GM19395 (cell line): ENCODE data around the gene FGF8.

Source experiments
- ATAC-seq: cut with Tn5 transposase; IDR thresholded peaks from one replicate; pipeline ENCODE4 v1.9.1; 2021; ENCODE audit warnings: mild to moderate bottlenecking, moderate library complexity; ENCODE audit not compliant: unreplicated experiment

FGF8 gene

DNA sequence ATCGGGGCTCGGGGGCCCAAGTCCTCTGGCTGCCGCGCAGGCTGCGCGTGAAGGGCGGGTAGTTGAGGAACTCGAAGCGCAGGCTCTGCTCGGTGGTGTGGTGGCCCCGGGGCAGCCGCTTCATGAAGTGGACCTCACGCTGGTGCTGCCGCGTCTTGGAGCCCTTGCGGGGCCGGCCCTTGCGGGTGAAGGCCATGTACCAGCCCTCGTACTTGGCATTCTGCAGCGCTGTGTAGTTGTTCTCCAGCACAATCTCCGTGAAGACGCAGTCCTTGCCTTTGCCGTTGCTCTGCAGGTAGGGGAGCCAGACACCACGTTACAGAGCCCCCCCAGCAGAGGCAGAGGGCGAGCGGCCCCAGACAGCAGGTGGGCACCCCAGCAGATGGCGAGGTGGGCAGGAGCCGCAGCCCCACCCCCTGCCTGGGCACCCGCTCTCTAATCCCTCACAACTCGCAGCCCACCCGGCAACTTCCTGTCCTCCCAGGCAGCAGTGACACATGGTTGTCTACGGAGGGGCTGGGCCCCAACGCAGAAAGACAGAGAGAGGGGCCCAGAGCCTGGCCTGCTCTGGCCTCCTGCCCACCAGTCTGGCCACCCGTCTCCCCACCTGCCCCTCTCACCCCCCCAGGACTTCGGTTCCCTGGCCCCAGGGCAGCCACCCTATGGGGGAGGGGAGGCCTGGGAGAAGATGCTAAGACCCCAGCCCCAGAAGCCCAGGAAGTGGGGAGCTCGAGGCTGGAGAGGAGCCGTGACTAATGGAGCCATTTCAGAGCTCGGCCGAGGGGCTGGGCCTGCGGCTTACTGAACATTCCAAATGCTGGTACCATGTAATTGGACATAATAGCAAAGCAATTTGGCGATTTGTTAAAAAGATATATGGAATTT, 5.3 kb downstream of the FGF8 start:
- no peak for ATAC-seq

DNA sequence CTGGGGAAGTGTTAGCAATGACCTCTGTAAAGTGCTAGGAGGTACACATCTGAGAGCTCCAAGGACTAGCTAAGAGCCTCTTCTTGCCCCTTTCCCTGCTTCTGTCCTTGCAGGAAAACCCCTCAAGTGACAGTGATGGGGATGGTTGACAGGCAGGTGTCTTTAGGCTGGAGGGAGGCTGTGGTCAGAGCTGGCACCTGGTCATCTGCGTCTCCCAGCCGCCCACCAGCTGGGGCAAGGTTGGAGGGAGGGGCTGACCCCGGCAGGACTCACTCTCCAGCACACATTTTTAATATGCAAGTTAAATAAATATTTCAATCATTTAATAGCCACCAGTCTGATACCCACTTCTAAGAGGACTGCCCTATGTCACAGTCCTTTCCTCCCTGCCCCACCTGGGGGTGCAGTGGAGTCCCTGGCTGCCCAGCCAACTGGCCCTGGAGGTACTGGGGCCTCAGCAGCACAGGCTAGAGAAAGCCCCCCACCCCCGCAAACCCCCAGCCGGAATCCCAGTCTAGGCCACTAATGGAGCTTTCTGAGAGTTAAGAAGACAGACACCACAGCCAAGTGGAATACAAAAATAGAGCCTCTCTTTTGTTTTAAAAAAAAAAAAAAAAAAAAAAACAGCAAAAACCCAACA, 6.3 kb downstream of the FGF8 start:
- ATAC-seq: no peak

DNA sequence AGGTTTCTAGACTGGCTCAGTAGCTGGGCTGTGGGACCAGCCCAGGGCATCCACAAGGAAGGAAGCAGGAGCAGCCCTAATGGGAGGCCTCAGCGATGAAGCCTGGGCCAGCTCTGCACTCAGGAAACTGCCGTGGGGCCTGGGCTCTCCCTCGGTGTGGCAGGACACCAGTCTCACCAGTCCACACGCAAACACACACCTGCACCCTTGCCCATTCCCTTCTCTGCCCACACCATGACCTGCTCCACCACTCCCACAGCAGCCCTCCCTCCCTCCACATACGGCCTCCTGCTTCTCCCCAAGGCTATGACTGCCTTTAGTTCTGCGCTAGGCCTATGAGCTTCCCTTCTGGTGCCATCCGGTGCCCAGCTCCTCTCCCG, 7.1 kb downstream of the FGF8 start:
- ATAC-seq: no peak

- ATAC-seq: no peak
These were observed 7.7 kb downstream of the FGF8 start for GRCh38 chr10:101767966-101768790.

- no peak for ATAC-seq
These were observed 8.3 kb downstream of the FGF8 start for GRCh38 chr10:101767600-101767945.

- ATAC-seq: no peak
These were observed 8.9 kb downstream of the FGF8 start for GRCh38 chr10:101766753-101767599.

GRCh38 chr10:101766306-101766705, 9.6 kb downstream of the FGF8 start:
- ATAC-seq: no peak

- no peak for ATAC-seq
These were observed 12.6 kb downstream of the FGF8 start for GRCh38 chr10:101763141-101763846.

DNA sequence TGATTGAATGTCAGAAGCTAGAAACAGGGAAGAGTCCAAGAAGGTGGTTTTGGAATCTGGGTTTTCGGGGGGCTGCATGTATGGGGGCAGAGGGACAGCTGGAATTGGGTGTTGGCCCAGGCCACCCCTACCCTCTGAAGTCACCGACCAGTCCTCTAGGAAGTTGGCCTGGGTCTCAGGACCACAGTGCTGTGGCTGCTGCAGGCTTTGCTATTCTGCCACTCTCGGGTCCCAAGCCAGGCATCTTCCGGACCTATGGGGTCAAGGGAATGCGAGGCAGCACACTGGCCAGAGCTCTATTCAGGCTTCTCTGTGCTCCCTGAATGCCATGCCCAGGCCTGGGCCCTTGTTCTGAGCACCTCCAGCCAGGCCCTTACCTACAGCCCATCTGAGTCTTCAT, 13.2 kb downstream of the FGF8 start:
- ATAC-seq: no peak

DNA sequence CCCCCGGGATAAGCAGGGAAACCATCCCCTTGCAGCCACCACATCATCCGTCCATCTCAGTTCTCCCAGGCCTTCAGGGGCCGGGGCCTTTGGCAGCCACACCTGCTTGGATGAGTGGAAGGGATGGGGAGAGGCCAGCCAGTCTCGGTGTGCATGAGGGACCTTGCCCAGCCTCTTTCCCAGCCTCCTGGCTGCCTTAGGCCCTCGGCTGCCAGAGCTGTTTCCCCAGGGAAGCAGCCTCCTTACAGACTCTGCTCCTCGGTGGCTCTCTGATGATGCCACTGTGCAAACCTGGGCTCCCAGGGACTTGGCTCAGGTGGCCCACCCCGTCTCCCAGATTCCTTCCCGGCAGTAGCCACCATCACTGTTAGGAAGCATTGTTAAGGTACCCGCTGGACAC, 14.7 kb downstream of the FGF8 start:
- no peak for ATAC-seq

GRCh38 chr10:101760510-101760909, 15.4 kb downstream of the FGF8 start:
- ATAC-seq: no peak

DNA sequence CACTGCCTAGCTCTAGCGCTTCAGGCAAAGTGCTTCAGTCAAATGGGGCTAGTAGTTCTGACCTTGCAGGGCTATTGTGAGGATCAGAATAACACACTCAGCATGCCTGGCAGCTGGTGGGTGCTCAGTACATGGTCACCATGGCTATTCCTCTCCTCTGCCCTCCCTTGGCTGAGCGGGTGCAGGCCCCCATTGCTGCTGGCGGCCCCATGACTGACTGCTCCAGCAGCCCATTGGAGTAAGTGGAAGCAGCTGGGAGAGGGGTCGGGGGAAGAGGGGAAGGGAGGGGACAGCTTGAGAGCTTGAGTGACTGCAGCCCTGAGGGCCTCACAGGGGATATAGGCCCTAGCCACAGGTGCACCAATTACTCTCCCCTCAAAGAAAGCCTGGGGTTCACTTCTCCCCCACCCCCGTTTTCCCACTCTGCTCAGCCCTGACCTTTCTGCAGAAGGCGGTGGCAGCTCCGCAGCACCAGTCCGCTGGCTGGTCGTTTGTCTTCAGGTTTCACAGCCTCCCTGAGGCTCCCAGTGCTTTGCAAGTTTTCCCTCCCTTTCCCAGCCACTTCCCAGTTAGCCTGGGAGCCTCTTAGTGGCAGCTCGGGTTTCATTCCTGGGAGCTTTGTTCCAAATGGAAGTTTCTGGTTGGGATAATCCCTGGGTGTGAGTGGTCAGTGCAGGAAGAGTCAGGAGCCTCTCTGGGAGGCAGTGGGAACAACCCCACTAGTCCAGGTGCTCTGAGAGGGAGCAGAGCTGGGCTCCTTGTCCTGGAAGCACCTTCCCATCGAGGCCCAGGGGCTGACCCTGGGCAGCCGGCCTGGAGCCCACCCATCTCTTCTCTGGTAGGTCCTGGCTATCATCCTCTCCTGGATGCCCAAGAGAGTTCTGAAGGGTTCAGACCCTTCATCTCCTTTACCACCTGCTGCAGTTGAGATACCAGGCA, 16.3 kb downstream of the FGF8 start:
- ATAC-seq: no peak

DNA sequence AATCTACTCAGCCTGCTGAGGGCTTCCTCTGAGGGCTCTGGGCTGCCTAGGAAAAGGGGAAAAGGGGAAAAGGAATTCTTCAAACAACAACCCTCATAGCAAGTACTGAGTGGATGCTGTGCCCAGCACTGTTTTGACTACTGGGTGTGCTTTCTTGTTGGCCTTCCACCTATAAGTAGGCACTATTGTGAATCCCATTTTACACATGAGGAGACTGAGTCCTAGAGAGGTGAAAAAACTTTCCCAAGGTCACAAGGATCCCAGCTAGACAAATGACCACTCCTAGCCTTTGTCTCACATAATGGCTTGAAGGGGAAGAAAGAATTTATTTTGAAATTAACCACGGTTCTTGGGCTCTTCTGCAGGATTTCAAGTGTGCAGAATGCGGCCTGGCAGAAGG, 17.1 kb downstream of the FGF8 start:
- no peak for ATAC-seq

DNA sequence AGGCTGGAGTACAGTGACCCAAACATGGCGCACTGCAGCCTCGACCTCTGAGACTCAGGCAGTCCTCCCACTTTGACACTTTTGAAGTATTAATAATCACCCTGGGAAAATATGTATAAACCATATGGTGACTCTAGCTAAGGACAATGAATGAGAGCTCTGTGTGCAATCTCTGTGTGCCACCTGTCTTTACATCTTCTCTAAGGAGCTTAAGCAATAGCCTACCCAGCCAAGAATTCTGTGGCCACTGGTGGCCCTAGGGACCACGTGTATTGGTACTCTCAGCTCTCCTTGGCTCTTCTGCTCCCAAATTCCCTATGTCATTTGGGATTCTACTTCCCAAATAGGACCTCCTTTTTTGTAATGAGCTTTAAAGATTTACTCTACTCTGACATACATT, 23.7 kb downstream of the FGF8 start:
- no peak for ATAC-seq

- ATAC-seq: no peak
These were observed 26.6 kb downstream of the FGF8 start for GRCh38 chr10:101749047-101750016.

DNA sequence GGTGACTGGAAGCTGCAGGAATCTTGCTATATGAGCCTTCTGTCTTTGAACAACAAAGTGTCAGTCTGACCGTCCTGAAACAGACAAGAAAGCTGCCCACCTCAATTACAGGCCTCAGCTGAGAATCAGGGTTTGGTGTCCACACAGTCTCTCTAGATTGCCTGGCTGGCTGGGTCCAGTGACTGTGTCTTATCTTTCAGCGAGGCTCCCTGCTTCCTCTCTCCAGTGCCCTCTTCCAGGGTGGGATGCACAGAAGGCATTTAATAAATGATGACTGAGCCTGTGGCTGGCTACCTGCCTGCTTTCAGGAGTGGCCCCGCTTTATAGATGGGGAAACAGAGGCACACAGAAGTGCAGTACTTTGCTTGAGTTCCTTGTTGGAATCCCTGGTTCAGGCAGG, 27.4 kb downstream of the FGF8 start:
- no peak for ATAC-seq

- no peak for ATAC-seq
These were observed 30.7 kb downstream of the FGF8 start for GRCh38 chr10:101745074-101745696.

- no peak for ATAC-seq
These were observed 31.6 kb downstream of the FGF8 start for GRCh38 chr10:101744267-101744666.
